Measurements from ENCODE around the gene PLLP.

- TF ChIP-seq TAF1 (IDR thresholded peaks at IDR 0.05; ENCODE audit: borderline replicate concordance, insufficient read depth, low read length) (no peak), POLR2AphosphoS5 (IDR thresholded peaks at IDR 0.05; ENCODE audit: low read depth, low read length) (no peak)
Observed at GRCh38 chr16:57299009-57299718, 14.7 kb upstream of the PLLP start.

Measured in PFSK-1 (cell line).